K562 (cell line): ENCODE data around the gene HSD17B12. TPM values are rescaled to one million over a fixed set of nuclear protein-coding genes. Genes with fewer than 3 reads are reported as not detected.

Experiments
- ATAC-seq: fragments of 200-7000 bp; cut with Tn5 transposase; 3 replicates; pipeline ENCODE4 v1.9.1; 2020; ENCODE audit warnings: moderate library complexity
- BruUV-seq: library from RNA; stranded (reverse); fragments of 400-500 nt; replicated peaks from 2 replicates; lab custom pipeline; 2021; lab: Mats Ljungman, UMichigan
- CTCF ChIA-PET: fragments of 300-600 bp; formaldehyde crosslinking; extraction: SDS; loops from one replicate; lab custom pipeline; 2021; ENCODE audit warnings: low intra/inter-chr PET ratio; lab: Yijun Ruan, JAX
- POLR2A ChIA-PET: fragments of 300-600, 350-650 bp; sonication (Branson Sonifier 250); formaldehyde crosslinking; extraction: SDS; loops from one replicate; lab custom pipeline; 2021; ENCODE audit warnings: antibody characterized with exemption, inconsistent platforms; lab: Yijun Ruan, JAX
- DNase-seq, 4 experiments: peaks; one replicate each; pipeline versions ENCODE4 v3.0.0 to v3.0.0-alpha.2; 2011 to 2018; ENCODE audit warnings: low spot score in 3 of 4, mixed read lengths in 3 of 4; ENCODE audit errors: extremely low read depth in 1 of 4
- FAIRE-seq: peaks from 2 replicates; lab custom pipeline; 2011; peaks lifted over from hg19 to GRCh38; lab: Jason Lieb, UNC
- H2AFZ ChIP-seq: 2 replicates; pipeline ENCODE4 v1.6.0; 2011; ENCODE audit warnings: low read depth, low read length, control low read depth, inconsistent platforms
- H3K27ac ChIP-seq: fragments of 200-600 bp; 3 replicates; pipeline ENCODE4 v1.8.0; 2011; ENCODE audit warnings: low read depth, mild to moderate bottlenecking, control low read depth, inconsistent platforms, low read length, moderate library complexity, mixed read lengths; ENCODE audit errors: extremely low read depth
- H3K27me3 ChIP-seq, 2 experiments: fragments of 300-600 bp in 1 of 2; 2 replicates in 1 of 2; 3 replicates in 1 of 2; pipeline versions ENCODE4 v1.6.0 to v1.8.0; 2011; ENCODE audit warnings: inconsistent platforms in 2 of 2, low read length in 2 of 2, mild to moderate bottlenecking in 1 of 2, mixed read lengths in 1 of 2, moderate library complexity in 1 of 2; ENCODE audit not compliant: control insufficient read depth in 2 of 2, insufficient read depth in 2 of 2
- H3K36me3 ChIP-seq: fragments of 300-600 bp; 3 replicates; pipeline ENCODE4 v1.8.0; 2011; ENCODE audit warnings: mild to moderate bottlenecking, low read length, inconsistent platforms; ENCODE audit not compliant: control insufficient read depth, insufficient read depth
- H3K4me1 ChIP-seq, 2 experiments: fragments of 200-600 bp in 1 of 2; replicated peaks in 1 of 2; 2 replicates in 1 of 2; 3 replicates in 1 of 2; pipeline versions ENCODE4 v1.5.1 to v1.8.0; 2011; ENCODE audit warnings: inconsistent platforms in 2 of 2, low read length in 2 of 2, mild to moderate bottlenecking in 1 of 2, mixed read lengths in 1 of 2, moderate library complexity in 1 of 2; ENCODE audit not compliant: control insufficient read depth in 2 of 2, insufficient read depth in 2 of 2
- H3K4me2 ChIP-seq: 2 replicates; pipeline ENCODE4 v1.6.1; 2011; ENCODE audit warnings: low read length, control low read depth, inconsistent platforms, mixed read lengths; ENCODE audit not compliant: insufficient read depth
- H3K4me3 ChIP-seq: fragments of 200-600 bp; sonication (generic), shearing (Covaris generic); 2 replicates; pipeline ENCODE4 v1.5.1; 2016; ENCODE audit warnings: control low read depth, inconsistent platforms
- H3K79me2 ChIP-seq: fragments of 200-600 bp; 3 replicates; pipeline ENCODE4 v1.8.0; 2011; ENCODE audit warnings: low read length, inconsistent platforms; ENCODE audit not compliant: control insufficient read depth, insufficient read depth
- H3K9ac ChIP-seq, 2 experiments: 2 replicates each; pipeline versions ENCODE4 v1.6.0 to v1.6.1; 2011; ENCODE audit warnings: low read depth in 2 of 2, low read length in 2 of 2, control low read depth in 1 of 2, inconsistent platforms in 1 of 2, mild to moderate bottlenecking in 1 of 2, mixed read lengths in 1 of 2; ENCODE audit not compliant: insufficient read depth in 1 of 2
- H3K9me1 ChIP-seq: one replicate; pipeline ENCODE4 v1.6.0; 2011; ENCODE audit warnings: inconsistent platforms, mild to moderate bottlenecking, low read length, moderate library complexity; ENCODE audit not compliant: control insufficient read depth, insufficient read depth
- H3K9me3 ChIP-seq: replicated peaks from 2 replicates; pipeline ENCODE4 v1.5.1; 2011; ENCODE audit warnings: low read depth, low read length, inconsistent platforms; ENCODE audit not compliant: control insufficient read depth, insufficient read depth
- H4K20me1 ChIP-seq: replicated peaks from 2 replicates; pipeline ENCODE4 v1.6.1; 2011; ENCODE audit warnings: low read length, inconsistent platforms, mixed read lengths; ENCODE audit not compliant: control insufficient read depth, insufficient read depth
- C11orf30 ChIP-seq: fragments of 450-650 bp; IDR thresholded peaks from 2 replicates; pipeline ENCODE4 v1.6.1; 2016; ENCODE audit warnings: low read depth, mild to moderate bottlenecking
- CREB1 ChIP-seq, 2 experiments: sonication (generic) in 1 of 2; formaldehyde crosslinking in 1 of 2; IDR thresholded peaks; 2 replicates each; pipeline versions ENCODE4 v1.6.1 to v1.8.0; 2012 to 2022; ENCODE audit warnings: inconsistent platforms in 1 of 2, mild to moderate bottlenecking in 1 of 2, missing genetic modification reagents in 1 of 2, moderate library complexity in 1 of 2
- MAFF ChIP-seq: IDR thresholded peaks from 2 replicates; pipeline ENCODE4 v1.6.1; 2012; ENCODE audit warnings: low read length, improper control_type of control experiment
- MAFG ChIP-seq: fragments of 450-650 bp; conservative IDR thresholded peaks from 2 replicates; pipeline ENCODE4 v1.6.1; 2016; ENCODE audit warnings: missing genetic modification characterization, missing compliant biosample characterization
- NFATC3 ChIP-seq: fragments of 450-650 bp; IDR thresholded peaks from 2 replicates; pipeline ENCODE4 v1.6.1; 2017; ENCODE audit warnings: mild to moderate bottlenecking
- POLR2B ChIP-seq: fragments of 450-650 bp; IDR thresholded peaks from 2 replicates; pipeline ENCODE4 v1.6.1; 2018; ENCODE audit warnings: low read depth; ENCODE audit not compliant: partially characterized antibody
- ZNF316 ChIP-seq: fragments of 450-650 bp; IDR thresholded peaks from 2 replicates; pipeline ENCODE4 v1.6.1; 2016
- ZNF561 ChIP-seq: fragments of 450-650 bp; formaldehyde crosslinking; conservative IDR thresholded peaks from 2 replicates; pipeline ENCODE4 v1.4.0; 2020; ENCODE audit warnings: mild to moderate bottlenecking, moderate library complexity
- WGBS: fragments of 100-300 bp; shearing (Covaris generic); methylation state at CpG from one replicate; pipeline ENCODE4 v1.1.6; 2016; ENCODE audit warnings: low coverage, mixed read lengths; ENCODE audit not compliant: insufficient coverage; ENCODE audit errors: missing lambda C conversion rate; 5-methylcytosine and 5-hydroxymethylcytosine counted together
- in situ Hi-C: fragments of 300-500 bp; cut with MboI; formaldehyde crosslinking; loops from 4 replicates; pipeline ENCODE4 v1.15.0; 2018; ENCODE audit warnings: inconsistent platforms, mixed read lengths
- intact Hi-C: fragments of 100-400 bp; cut with micrococcal nuclease; formaldehyde crosslinking; loops from 2 replicates; pipeline ENCODE4 v1.14.2; 2022
- polyA plus RNA-seq, 8 experiments: library from polyadenylated mRNA; depleted of rRNA in 4 of 8; stranded (reverse) in 5 of 8; unstranded in 3 of 8; fragments of >200 nt; fragmentation: Nextera tagmentation in 2 of 8; fragmentation: Illumina TruSeq in 1 of 8; extraction: Ambion mirVana in 2 of 8; extraction: Trizol in 1 of 8; gene quantifications; 2 replicates each; pipeline versions ENCODE4 v1.2.1 to v1.2.3, GENCODE V29; 2011 to 2014; ENCODE audit warnings: inconsistent platforms in 1 of 8, missing spikeins in 1 of 8
- total RNA-seq, 7 experiments: library from RNA; depleted of rRNA in 6 of 7; stranded (reverse); fragments of >200 nt in 6 of 7; fragmentation: Illumina TruSeq in 2 of 7; extraction: Trizol in 2 of 7; gene quantifications; 2 replicates each; pipeline versions ENCODE4 v1.2.1 to v1.2.3, GENCODE V29; 2011 to 2021; ENCODE audit warnings: low replicate concordance in 1 of 7

Gene HSD17B12
- total and polyA plus RNA-seq, 9 of the 15 experiments (the other 6 are each of a cell fraction or from before 2014, with no cell fraction given) = 9.1 to 34.5 (median 23.3) TPM

- H3K27ac ChIP-seq = no peak overlapping the region
- no peaks in the 10 kb centered on the region for H3K36me3 ChIP-seq
- CTCF ChIA-PET = no interaction called here
- no peak for FAIRE-seq
- H3K9ac ChIP-seq = no peak overlapping the region
- H2AFZ ChIP-seq = no peak overlapping the region
- in situ Hi-C loops = no loop called here
- BruUV-seq = no TSS peak
- H3K79me2 ChIP-seq = no peaks in the 10 kb centered on the region
- intact Hi-C loops = loop anchor here (5.0 kb wide), 1 partner anchor 119 kb away; no protein-coding TSS in a partner anchor
- no peaks in the 10 kb centered on the region for H3K9me3 ChIP-seq
- no peak for ATAC-seq
- TF ChIP-seq C11orf30 (peak; percentile 60; the same call in 1 of the 2 replicates), ZNF561 (CRISPR knock-in tag) (no peak), POLR2B (no peak), MAFF (peak; percentile 29; the same call in 1 of the 2 replicates), CREB1 (IDR thresholded peaks at IDR 0.05) (no peak), CREB1 (CRISPR knock-in tag; IDR thresholded peaks at IDR 0.05) (no peak), NFATC3 (no peak), ZNF316 (peak; percentile 76), MAFG (tag) (peak; percentile 68)
- TF ChIP-seq, all 486 proteins: peak for 4
- no peak overlapping the region for H3K4me2 ChIP-seq
- H4K20me1 ChIP-seq = no peaks in the 10 kb centered on the region
- H3K27me3 ChIP-seq = no peaks in the 10 kb centered on the region
- no peak for DNase-seq
- WGBS = 38% methylated on average over 1 of the region's 1 CpG
- no peaks in the 10 kb centered on the region for H3K4me1 ChIP-seq
- H3K4me3 ChIP-seq = no peak overlapping the region
- no peaks in the 10 kb centered on the region for H3K9me1 ChIP-seq
- POLR2A ChIA-PET = no interaction called here
These were observed 26.1 kb downstream of the HSD17B12 start for GRCh38 chr11:43706631-43707030.
